CD14-positive monocyte (primary cell): ENCODE measurements around the gene CDK18. TPM values are rescaled to one million over a fixed set of nuclear protein-coding genes. Genes with fewer than 3 reads are reported as not detected.

ENCODE experiments used
- DNase-seq, 3 donors: peaks; one replicate each; pipeline ENCODE4 v3.0.0-alpha.2; 2011 to 2022
- H2AFZ ChIP-seq: 2 replicates; pipeline ENCODE4 v1.6.0; 2012; ENCODE audit warnings: mild to moderate bottlenecking, low read depth, low read length, inconsistent platforms; ENCODE audit not compliant: insufficient read depth, poor library complexity, severe bottlenecking
- H3K27ac ChIP-seq, 2 donors: 1 replicate in 1 of 2; 2 replicates in 1 of 2; pipeline ENCODE4 v1.5.1; 2012 to 2013; ENCODE audit warnings: low read length in 2 of 2, control low read depth in 1 of 2, inconsistent platforms in 1 of 2, low read depth in 1 of 2, mild to moderate bottlenecking in 1 of 2
- H3K27me3 ChIP-seq, 2 donors: one replicate each; pipeline versions ENCODE4 v1.6.0 to v1.6.1; 2011 to 2013; ENCODE audit warnings: low read length in 2 of 2; ENCODE audit not compliant: control insufficient read depth in 2 of 2, insufficient read depth in 2 of 2
- H3K36me3 ChIP-seq, 2 donors: replicated peaks in 1 of 2; 1 replicate in 1 of 2; 2 replicates in 1 of 2; pipeline versions ENCODE4 v1.5.1 to v1.6.1; 2012 to 2013; ENCODE audit warnings: low read length in 2 of 2, control low read depth in 1 of 2, inconsistent platforms in 1 of 2, mild to moderate bottlenecking in 1 of 2; ENCODE audit not compliant: insufficient read depth in 2 of 2, control insufficient read depth in 1 of 2
- H3K4me1 ChIP-seq, 2 donors: 1 replicate in 1 of 2; 2 replicates in 1 of 2; pipeline versions ENCODE4 v1.5.1 to v1.6.1; 2012 to 2013; ENCODE audit warnings: low read length in 2 of 2, control low read depth in 1 of 2, inconsistent platforms in 1 of 2, mild to moderate bottlenecking in 1 of 2, moderate library complexity in 1 of 2; ENCODE audit not compliant: insufficient read depth in 2 of 2, control insufficient read depth in 1 of 2
- H3K4me2 ChIP-seq: replicated peaks from 2 replicates; pipeline ENCODE3; 2012; ENCODE audit warnings: low read length, moderate library complexity, mild to moderate bottlenecking; ENCODE audit not compliant: poor library complexity, severe bottlenecking; ENCODE audit errors: extremely low read depth
- H3K4me3 ChIP-seq, 3 experiments: fragments of 200-600 bp in 1 of 3; sonication (generic) in 1 of 3; replicated peaks in 1 of 3; 1 replicate in 2 of 3; 2 replicates in 1 of 3; pipeline ENCODE4 v1.5.1; 2011 to 2013; ENCODE audit warnings: low read length in 3 of 3, mild to moderate bottlenecking in 3 of 3, control low read depth in 2 of 3, low read depth in 2 of 3, inconsistent platforms in 1 of 3, moderate library complexity in 1 of 3
- H3K79me2 ChIP-seq: 2 replicates; pipeline ENCODE4 v1.6.0; 2012; ENCODE audit warnings: mild to moderate bottlenecking, control low read depth, inconsistent platforms, low read length, moderate library complexity; ENCODE audit not compliant: insufficient read depth
- H3K9ac ChIP-seq: 2 replicates; pipeline ENCODE4 v1.6.0; 2017; ENCODE audit warnings: low read length, mild to moderate bottlenecking; ENCODE audit not compliant: insufficient read depth, poor library complexity, severe bottlenecking
- H3K9me3 ChIP-seq, 2 donors: replicated peaks in 1 of 2; 1 replicate in 1 of 2; 2 replicates in 1 of 2; pipeline versions ENCODE4 v1.5.1 to v1.6.1; 2012 to 2013; ENCODE audit warnings: low read length in 2 of 2, control low read depth in 1 of 2; ENCODE audit not compliant: control insufficient read depth in 1 of 2, insufficient read depth in 1 of 2
- H4K20me1 ChIP-seq: 2 replicates; pipeline ENCODE4 v1.6.0; 2012; ENCODE audit warnings: mild to moderate bottlenecking, low read length, control low read depth, moderate library complexity; ENCODE audit not compliant: insufficient read depth
- H3K27ac Mint-ChIP-seq, 7 donors: one replicate each; pipeline ENCODE4 v1.8.0; 2020; ENCODE audit warnings: mild to moderate bottlenecking in 7 of 7, mixed read lengths in 7 of 7, moderate library complexity in 6 of 7, inconsistent platforms in 2 of 7
- H3K27me3 Mint-ChIP-seq, 3 donors: one replicate each; pipeline ENCODE4 v1.8.0; 2021 to 2022; ENCODE audit warnings: low read depth in 3 of 3, mild to moderate bottlenecking in 3 of 3, mixed read lengths in 3 of 3, moderate library complexity in 3 of 3, inconsistent platforms in 1 of 3
- H3K36me3 Mint-ChIP-seq, 2 donors: one replicate each; pipeline ENCODE4 v1.8.0; 2020; ENCODE audit warnings: mixed read lengths in 2 of 2, inconsistent platforms in 1 of 2, mild to moderate bottlenecking in 1 of 2
- H3K4me1 Mint-ChIP-seq: one replicate; pipeline ENCODE4 v1.8.0; 2020; ENCODE audit warnings: mild to moderate bottlenecking, mixed read lengths
- H3K4me3 Mint-ChIP-seq, 2 donors: one replicate each; pipeline ENCODE4 v1.8.0; 2020; ENCODE audit warnings: mild to moderate bottlenecking in 2 of 2, mixed read lengths in 2 of 2, moderate library complexity in 1 of 2
- H3K9me3 Mint-ChIP-seq, 7 donors: one replicate each; pipeline ENCODE4 v1.8.0; 2020 to 2022; ENCODE audit warnings: mixed read lengths in 7 of 7, mild to moderate bottlenecking in 6 of 7, moderate library complexity in 6 of 7, inconsistent platforms in 2 of 7
- CTCF ChIP-seq: fragments of 200-600 bp; IDR thresholded peaks from one replicate; pipeline ENCODE4 v1.8.0; 2022; ENCODE audit warnings: antibody characterized with exemption, mild to moderate bottlenecking
- WGBS: methylation state at CpG from one replicate; pipeline ENCODE4 v1.1.5; 2013; ENCODE audit warnings: missing lambda C conversion rate; ENCODE audit not compliant: insufficient coverage; 5-methylcytosine and 5-hydroxymethylcytosine counted together
- intact Hi-C, 2 donors: fragments of 100-400 bp; cut with micrococcal nuclease; formaldehyde crosslinking; loops; one replicate each; pipeline versions ENCODE4 v1.15.0 to v1.15.1; 2023
- polyA plus RNA-seq, 3 donors: library from polyadenylated mRNA; depleted of rRNA in 1 of 3; unstranded in 2 of 3; stranded (reverse) in 1 of 3; fragments of 300-500 nt in 2 of 3; fragments of >200 nt in 1 of 3; fragmentation: Illumina TruSeq in 2 of 3; gene quantifications; 1 replicate in 2 of 3; 2 replicates in 1 of 3; pipeline ENCODE4 v1.2.3, GENCODE V29; 2012 to 2021

The CDK18 gene
- polyA plus RNA-seq, 3 donors: 0.48 to 4.4 (median 0.66) TPM

GRCh38 chr1:205580140-205580922 lies 75.9 kb downstream of the CDK18 start:
- H3K27me3 ChIP-seq: no peaks in the 10 kb centered on the region
- no peak overlapping the region for H3K27ac ChIP-seq
- H3K4me1 ChIP-seq: no peaks in the 10 kb centered on the region
- H3K36me3 ChIP-seq: no peaks in the 10 kb centered on the region
- no peak for TF ChIP-seq CTCF
- no peaks in the 10 kb centered on the region for H3K79me2 ChIP-seq
- no peak overlapping the region for H3K4me2 ChIP-seq
- no peaks in the 10 kb centered on the region for H3K9me3 ChIP-seq
- Mint-ChIP-seq H3K4me3 (no peak overlapping the region), H3K36me3 (no peaks in the 10 kb centered on the region), H3K27me3 (peaks cover 12 to 34% (median 19%) of the 10 kb centered on the region in 3 donors), H3K9me3 (no peaks in the 10 kb centered on the region), H3K27ac (no peak overlapping the region), H3K4me1 (no peaks in the 10 kb centered on the region)
- no peak overlapping the region for H3K9ac ChIP-seq
- no peak overlapping the region for H2AFZ ChIP-seq
- H4K20me1 ChIP-seq: no peaks in the 10 kb centered on the region
- 100% methylated on average over 7 of the region's 15 CpGs for WGBS
- intact Hi-C loops: no loop called here
- no peak overlapping the region for H3K4me3 ChIP-seq
- no peak for DNase-seq

- H3K79me2 ChIP-seq: no peaks in the 10 kb centered on the region
- no peak overlapping the region for H3K27ac ChIP-seq
- no peaks in the 10 kb centered on the region for H3K36me3 ChIP-seq
- no peak overlapping the region for H3K4me3 Mint-ChIP-seq
- DNase-seq: no peak
- H3K4me3 ChIP-seq: no peak overlapping the region
- H3K4me1 Mint-ChIP-seq: no peaks in the 10 kb centered on the region
- H4K20me1 ChIP-seq: no peaks in the 10 kb centered on the region
- H2AFZ ChIP-seq: no peak overlapping the region
- H3K9me3 ChIP-seq: no peaks in the 10 kb centered on the region
- H3K4me2 ChIP-seq: no peak overlapping the region
- no peak overlapping the region for H3K27ac Mint-ChIP-seq
- WGBS: no CpG with 5 or more reads among the region's 3 CpGs
- peaks cover 12 to 34% (median 19%) of the 10 kb centered on the region in 3 donors for H3K27me3 Mint-ChIP-seq
- H3K9ac ChIP-seq: no peak overlapping the region
- H3K36me3 Mint-ChIP-seq: no peaks in the 10 kb centered on the region
- no peaks in the 10 kb centered on the region for H3K4me1 ChIP-seq
- intact Hi-C loops: no loop called here
- no peaks in the 10 kb centered on the region for H3K27me3 ChIP-seq
- TF ChIP-seq CTCF: no peak
- H3K9me3 Mint-ChIP-seq: no peaks in the 10 kb centered on the region
These were observed 76.4 kb downstream of the CDK18 start for GRCh38 chr1:205580923-205581180.
